ENCODE measurements around the gene SPANXA2.
"Not testable (repeated sequence)": the region's sequence is repeated elsewhere in the genome, so short reads cannot be mapped to it uniquely, and the experiment has no call there.

GRCh38 chrX:141542551-141542950, 47.0 kb upstream of the SPANXA2 start:
- TF ChIP-seq CTCF, POLR2A (IDR thresholded peaks at IDR 0.05): not testable (repeated sequence)
